ENCODE data around the gene SH3GLB2. TPM values are rescaled to one million over a fixed set of nuclear protein-coding genes. Genes with fewer than 3 reads are reported as not detected.

The SH3GLB2 gene
- total RNA-seq (2021) (184 and 213 TPM in 2 replicates), Bru-seq, nascent RNA (percentile 69 among the genes with signal in this experiment), BruChase-seq, experiment 1, labeled RNA remaining after a 2-hour chase (percentile 72 among the genes with signal in this experiment), BruChase-seq, experiment 2, labeled RNA remaining after a 6-hour chase (percentile 75 among the genes with signal in this experiment)
- long read RNA-seq, full-length matches to known transcripts = 263 of 395 reads
- long read RNA-seq, partial matches to known transcripts = 31 of 395 reads
- long read RNA-seq, other reads (novel, unspliced or antisense) = 101 of 395 reads

- ChIA-PET CTCF (interaction anchor here (0.6 to 1.5 kb wide), 17 partner anchors 11 to 762 kb away, joined by 3 to 15 read pairs (median 6); partner anchors contain the start of genes DOLPP1 and ENDOG), POLR2A (ENCODE audit: unreplicated experiment) (interaction anchor here (0.5 to 0.6 kb wide), 5 partner anchors 8 to 342 kb away, joined by 3 to 13 read pairs (median 4); partner anchors contain the start of gene MIGA2)
- intact Hi-C loops (cut with micrococcal nuclease; ENCODE audit: unreplicated experiment) = loop anchor here (1.0 to 10.0 kb wide), 7 partner anchors 22 to 456 kb away; partner anchors contain the start of genes CRAT, PTPA and SET
- H3K9me2 ChIP-seq (ENCODE audit: insufficient read depth) = no peaks in the 10 kb centered on the region
- H3F3A ChIP-seq (ENCODE audit: insufficient read depth, low read depth) = peaks cover 38% of the 10 kb centered on the region
- no peaks in the 10 kb centered on the region for H3K36me3 ChIP-seq (ENCODE audit: low read depth)
- DNase-seq = peak; percentile 73 to 98
- H3K4me1 ChIP-seq (replicated peaks; ENCODE audit: insufficient read depth) = peaks cover 47% of the 10 kb centered on the region
- peak within 1 kb of the TSS; percentile 70 for H2AFZ ChIP-seq
- BruUV-seq (replicated peaks) = no TSS peak
- H3K9me3 ChIP-seq (ENCODE audit: insufficient read depth, low read depth) = no peaks in the 10 kb centered on the region
- H3K79me2 ChIP-seq (ENCODE audit: low read depth) = peaks cover 43% of the 10 kb centered on the region
- peak within 1 kb of the TSS; percentile 63 for H3K4me3 ChIP-seq
- TF ChIP-seq EZH2 (IDR thresholded peaks at IDR 0.05; ENCODE audit: low read depth) = no peak
- peak; percentile 86 for TF ChIP-seq CTCF (conservative IDR thresholded peaks at IDR 0.05)
- H3K27ac ChIP-seq = peak within 1 kb of the TSS; percentile 48
- H3K27me3 ChIP-seq (ENCODE audit: insufficient read depth, low read depth) = no peaks in the 10 kb centered on the region
- H3K4me2 ChIP-seq = peak within 1 kb of the TSS; percentile 83
- peaks cover 9% of the 10 kb centered on the region for H4K20me1 ChIP-seq (ENCODE audit: insufficient read depth)
Observed at GRCh38 chr9:129028192-129028966, at the start of gene SH3GLB2. Gene SH3GLB2, minus strand, starts transcription at chr9:129028331. Its CDS starts 177 bp downstream, at chr9:129028154.

GRCh38 chr9:129077236-129077635 lies 49.1 kb upstream of the SH3GLB2 start:
- H3K79me2 ChIP-seq (ENCODE audit: low read depth) = peaks cover 15% of the 10 kb centered on the region
- H3K4me1 ChIP-seq (replicated peaks; ENCODE audit: insufficient read depth) = peaks cover 25% of the 10 kb centered on the region
- no peak overlapping the region for H2AFZ ChIP-seq
- no TSS peak for BruUV-seq (replicated peaks)
- H3K27ac ChIP-seq = no peak overlapping the region
- H3K4me3 ChIP-seq = no peak overlapping the region
- H3F3A ChIP-seq (ENCODE audit: insufficient read depth, low read depth) = peaks cover 15% of the 10 kb centered on the region; the same call in 1 of the 2 replicates
- no peak for TF ChIP-seq EZH2 (IDR thresholded peaks at IDR 0.05; ENCODE audit: low read depth)
- TF ChIP-seq CTCF (conservative IDR thresholded peaks at IDR 0.05) = no peak
- no peaks in the 10 kb centered on the region for H4K20me1 ChIP-seq (ENCODE audit: insufficient read depth)
- DNase-seq = peak in 1 of 2 experiments; percentile 56
- intact Hi-C loops (cut with micrococcal nuclease; ENCODE audit: unreplicated experiment) = no loop called here
- no peaks in the 10 kb centered on the region for H3K9me3 ChIP-seq (ENCODE audit: insufficient read depth, low read depth)
- POLR2A ChIA-PET (ENCODE audit: unreplicated experiment) = no interaction called here
- H3K36me3 ChIP-seq (ENCODE audit: low read depth) = no peaks in the 10 kb centered on the region
- CTCF ChIA-PET = no interaction called here
- peak overlapping the region; percentile 56 for H3K4me2 ChIP-seq
- no peaks in the 10 kb centered on the region for H3K9me2 ChIP-seq (ENCODE audit: insufficient read depth)
- no peaks in the 10 kb centered on the region for H3K27me3 ChIP-seq (ENCODE audit: insufficient read depth, low read depth)

GRCh38 chr9:129076640-129077037 lies 48.5 kb upstream of the SH3GLB2 start:
- no peaks in the 10 kb centered on the region for H3K27me3 ChIP-seq (ENCODE audit: insufficient read depth, low read depth)
- no peaks in the 10 kb centered on the region for H3K9me2 ChIP-seq (ENCODE audit: insufficient read depth)
- no peak overlapping the region for H2AFZ ChIP-seq
- no TSS peak for BruUV-seq (replicated peaks)
- H3K4me2 ChIP-seq = peak overlapping the region; percentile 56
- no peak for DNase-seq
- TF ChIP-seq CTCF (conservative IDR thresholded peaks at IDR 0.05) = no peak
- TF ChIP-seq EZH2 (IDR thresholded peaks at IDR 0.05; ENCODE audit: low read depth) = no peak
- no peaks in the 10 kb centered on the region for H4K20me1 ChIP-seq (ENCODE audit: insufficient read depth)
- no peak overlapping the region for H3K27ac ChIP-seq
- peaks cover 9% of the 10 kb centered on the region for H3K79me2 ChIP-seq (ENCODE audit: low read depth)
- peaks cover 19% of the 10 kb centered on the region for H3K4me1 ChIP-seq (replicated peaks; ENCODE audit: insufficient read depth)
- no peak overlapping the region for H3K4me3 ChIP-seq
- intact Hi-C loops (cut with micrococcal nuclease; ENCODE audit: unreplicated experiment) = no loop called here
- POLR2A ChIA-PET (ENCODE audit: unreplicated experiment) = no interaction called here
- H3K9me3 ChIP-seq (ENCODE audit: insufficient read depth, low read depth) = no peaks in the 10 kb centered on the region
- peaks cover 15% of the 10 kb centered on the region; the same call in 1 of the 2 replicates for H3F3A ChIP-seq (ENCODE audit: insufficient read depth, low read depth)
- H3K36me3 ChIP-seq (ENCODE audit: low read depth) = no peaks in the 10 kb centered on the region
- CTCF ChIA-PET = no interaction called here

Measured in PC-9 (cell line).